IMR-90 (cell line): ENCODE data around the gene THADA. TPM values are rescaled to one million over a fixed set of nuclear protein-coding genes. Genes with fewer than 3 reads are reported as not detected.

Experiments
- ATAC-seq: fragments of 200-7000 bp; cut with Tn5 transposase; 2 replicates; pipeline ENCODE4 v1.9.1; 2020; ENCODE audit warnings: low read depth, mild to moderate bottlenecking, moderate library complexity
- BruUV-seq: library from RNA; stranded (reverse); fragments of 400-500 nt; replicated peaks from 2 replicates; lab custom pipeline; 2021; lab: Mats Ljungman, UMichigan
- CTCF ChIA-PET: fragments of 300-600 bp; formaldehyde crosslinking; extraction: SDS; loops from one replicate; lab custom pipeline; 2021; ENCODE audit warnings: antibody characterized with exemption; lab: Yijun Ruan, JAX
- POLR2A ChIA-PET: fragments of 300-600 bp; sonication (Branson Sonifier 250); formaldehyde crosslinking; loops from one replicate; lab custom pipeline; 2022; ENCODE audit warnings: antibody characterized with exemption; ENCODE audit not compliant: unreplicated experiment; lab: Charles Lee
- DNase-seq: peaks from one replicate; pipeline ENCODE4 v3.0.0; 2013
- H2AFZ ChIP-seq: replicated peaks from 2 replicates; pipeline ENCODE3; 2013; ENCODE audit warnings: low read length, mild to moderate bottlenecking; ENCODE audit not compliant: poor library complexity
- H2AK5ac ChIP-seq: 2 replicates; pipeline ENCODE4 v1.6.1; 2013; ENCODE audit warnings: low read depth, low read length, inconsistent platforms
- H2AK9ac ChIP-seq: replicated peaks from 2 replicates; pipeline ENCODE3; 2013; ENCODE audit warnings: mild to moderate bottlenecking, low read depth, low read length, moderate library complexity; ENCODE audit not compliant: poor library complexity
- H2BK120ac ChIP-seq: 2 replicates; pipeline ENCODE4 v1.6.1; 2013; ENCODE audit warnings: low read depth, low read length, inconsistent platforms
- H2BK15ac ChIP-seq: 3 replicates; pipeline ENCODE4 v1.6.1; 2013; ENCODE audit warnings: low read depth, low read length, inconsistent platforms
- H2BK20ac ChIP-seq: 2 replicates; pipeline ENCODE4 v1.6.1; 2013; ENCODE audit warnings: low read depth, mild to moderate bottlenecking, inconsistent platforms, low read length, moderate library complexity
- H2BK5ac ChIP-seq: 2 replicates; pipeline ENCODE4 v1.6.1; 2013; ENCODE audit warnings: mild to moderate bottlenecking, low read depth, low read length, inconsistent platforms; ENCODE audit not compliant: poor library complexity, severe bottlenecking
- H3K14ac ChIP-seq: replicated peaks from 2 replicates; pipeline ENCODE4 v1.6.1; 2013; ENCODE audit warnings: low read depth, low read length, inconsistent platforms
- H3K18ac ChIP-seq: 2 replicates; pipeline ENCODE4 v1.6.1; 2013; ENCODE audit warnings: low read depth, low read length, control low read depth
- H3K23ac ChIP-seq: 2 replicates; pipeline ENCODE4 v1.6.1; 2013; ENCODE audit warnings: low read depth, low read length, inconsistent platforms
- H3K27ac ChIP-seq: 2 replicates; pipeline ENCODE4 v1.5.1; 2013; ENCODE audit warnings: mild to moderate bottlenecking, control low read depth, low read length; ENCODE audit not compliant: insufficient read depth
- H3K27me3 ChIP-seq: 2 replicates; pipeline ENCODE4 v1.6.1; 2013; ENCODE audit warnings: low read length; ENCODE audit not compliant: control insufficient read depth, insufficient read depth
- H3K36me3 ChIP-seq: 2 replicates; pipeline ENCODE4 v1.6.1; 2013; ENCODE audit warnings: low read length, mixed read lengths; ENCODE audit not compliant: control insufficient read depth, insufficient read depth
- H3K4ac ChIP-seq: 2 replicates; pipeline ENCODE4 v1.6.1; 2013; ENCODE audit warnings: low read depth, low read length, inconsistent platforms
- H3K4me1 ChIP-seq: 2 replicates; pipeline ENCODE4 v1.6.1; 2013; ENCODE audit warnings: low read length, mixed read lengths; ENCODE audit not compliant: control insufficient read depth, insufficient read depth
- H3K4me2 ChIP-seq: 2 replicates; pipeline ENCODE4 v1.6.1; 2013; ENCODE audit warnings: low read depth, mild to moderate bottlenecking, control low read depth, low read length, moderate library complexity
- H3K4me3 ChIP-seq: 2 replicates; pipeline ENCODE4 v1.5.1; 2013; ENCODE audit warnings: low read depth, mild to moderate bottlenecking, control low read depth, low read length, moderate library complexity; ENCODE audit not compliant: insufficient read depth
- H3K56ac ChIP-seq: 2 replicates; pipeline ENCODE4 v1.6.1; 2013; ENCODE audit warnings: low read length, inconsistent platforms; ENCODE audit not compliant: insufficient read depth; ENCODE audit errors: extremely low read depth
- H3K79me1 ChIP-seq, 2 experiments: 2 replicates each; pipeline ENCODE4 v1.6.1; 2013; ENCODE audit warnings: low read length in 2 of 2, inconsistent platforms in 1 of 2, low read depth in 1 of 2
- H3K9ac ChIP-seq: 2 replicates; pipeline ENCODE4 v1.6.1; 2013; ENCODE audit warnings: low read depth, low read length, control low read depth
- H3K9me1 ChIP-seq: 2 replicates; pipeline ENCODE4 v1.6.1; 2013; ENCODE audit warnings: low read length, inconsistent platforms; ENCODE audit not compliant: insufficient read depth
- H3K9me3 ChIP-seq: 2 replicates; pipeline ENCODE4 v1.6.1; 2013; ENCODE audit warnings: low read length; ENCODE audit not compliant: control insufficient read depth, insufficient read depth
- H4K20me1 ChIP-seq: 2 replicates; pipeline ENCODE4 v1.6.1; 2013; ENCODE audit warnings: low read length, inconsistent platforms; ENCODE audit not compliant: insufficient read depth
- H4K5ac ChIP-seq: 2 replicates; pipeline ENCODE4 v1.6.1; 2013; ENCODE audit warnings: mild to moderate bottlenecking, low read depth, low read length, control low read depth
- H4K8ac ChIP-seq, 2 experiments: 2 replicates each; pipeline ENCODE4 v1.6.1; 2013; ENCODE audit warnings: low read depth in 2 of 2, low read length in 2 of 2, control low read depth in 1 of 2, inconsistent platforms in 1 of 2
- H4K91ac ChIP-seq: 2 replicates; pipeline ENCODE4 v1.6.1; 2013; ENCODE audit warnings: low read depth, low read length, inconsistent platforms; ENCODE audit not compliant: insufficient read depth
- ELK1 ChIP-seq: fragments of 150-350 bp; IDR thresholded peaks from 2 replicates; pipeline ENCODE4 v1.6.1; 2016; ENCODE audit warnings: low read depth, mild to moderate bottlenecking, low read length, moderate library complexity, borderline replicate concordance
- NFE2L2 ChIP-seq: fragments of 150-350 bp; IDR thresholded peaks from 2 replicates; pipeline ENCODE4 v1.6.1; 2016; ENCODE audit warnings: low read depth, mild to moderate bottlenecking, low read length
- whole genome bisulfite sequencing, 2 experiments: methylation state at CpG; one replicate each; pipeline versions ENCODE4 v1.1.5 to v1.1.7; 2013; ENCODE audit warnings: missing lambda C conversion rate in 2 of 2; ENCODE audit not compliant: insufficient read length in 1 of 2; ENCODE audit errors: extremely low coverage in 2 of 2; 5-methylcytosine and 5-hydroxymethylcytosine counted together
- dilution Hi-C: fragments of 300-500 bp; cut with HindIII; formaldehyde crosslinking; loops from one replicate; pipeline ENCODE4 v1.14.3; 2018; ENCODE audit warnings: low sequenced_read_pairs; ENCODE audit not compliant: unreplicated experiment
- in situ Hi-C: fragments of 300-500 bp; cut with MboI; formaldehyde crosslinking; loops from 3 replicates; pipeline ENCODE4 v1.14.3; 2019; ENCODE audit warnings: low sequenced_read_pairs, inconsistent platforms, mixed read lengths
- intact Hi-C: fragments of 100-400 bp; cut with micrococcal nuclease; formaldehyde crosslinking; loops from 2 replicates; pipeline ENCODE4 v1.10.0; 2022
- polyA plus RNA-seq, 3 experiments: library from polyadenylated mRNA; depleted of rRNA; stranded (reverse); fragments of >200 nt; gene quantifications; 2 replicates each; pipeline ENCODE4 v1.2.3, GENCODE V29; 2012; ENCODE audit warnings: low replicate concordance in 1 of 3
- total RNA-seq: library from RNA; depleted of rRNA; stranded (reverse); fragments of >200 nt; gene quantifications from 2 replicates; pipeline ENCODE4 v1.2.3, GENCODE V29; 2012

THADA gene
- total and polyA plus RNA-seq, 2 of the 4 experiments (the other 2 are of a cell fraction) = 10.5 to 21.3 TPM

- TF ChIP-seq NFE2L2 (no peak), ELK1 (no peak)
- no TSS peak for BruUV-seq
- Histone ChIP-seq H3K4ac (no peak overlapping the region), H2BK5ac (no peak overlapping the region), H3K4me2 (no peak overlapping the region), H2AK9ac (no peak overlapping the region), H4K91ac (no peak overlapping the region), H4K8ac (no peak overlapping the region), H3K9me1 (no peaks in the 10 kb centered on the region), H2AK5ac (no peak overlapping the region), H3K79me1 (no peaks in the 10 kb centered on the region), H3K14ac (no peak overlapping the region), H3K4me3 (no peak overlapping the region), H3K4me1 (no peaks in the 10 kb centered on the region), H3K27me3 (no peaks in the 10 kb centered on the region), H3K27ac (no peak overlapping the region), H3K36me3 (no peaks in the 10 kb centered on the region), H3K23ac (no peak overlapping the region), H3K56ac (no peak overlapping the region), H2BK15ac (no peak overlapping the region), H3K18ac (no peak overlapping the region), H2AFZ (no peak overlapping the region), H4K20me1 (no peaks in the 10 kb centered on the region), H2BK120ac (no peak overlapping the region), H3K9ac (no peak overlapping the region), H3K9me3 (no peaks in the 10 kb centered on the region), H4K5ac (no peak overlapping the region), H2BK20ac (no peak overlapping the region)
- ChIA-PET CTCF (interaction anchor here (1.5 kb wide), 1 partner anchor 13 kb away, joined by 4 read pairs; no protein-coding TSS in a partner anchor), POLR2A (no interaction called here)
- ATAC-seq (no peak), DNase-seq (no peak)
- in situ Hi-C loops = no loop called here
- intact Hi-C loops = loop anchor here (10.0 kb wide), 1 partner anchor 514 kb away; no protein-coding TSS in a partner anchor
- WGBS, 2 experiments = no CpG with 5 or more reads among the region's 3 CpGs
- dilution Hi-C loops = no loop called here
Observed at GRCh38 chr2:43488737-43489136, 107.1 kb downstream of the THADA start.
